Ecto neural progenitor cell (in vitro differentiated cells): Measurements from ENCODE around the gene BTBD18.

Experiments
- DNase-seq: peaks from one replicate; pipeline ENCODE4 v3.0.0-alpha.2; 2018; ENCODE audit warnings: low spot score

BTBD18 gene

DNA sequence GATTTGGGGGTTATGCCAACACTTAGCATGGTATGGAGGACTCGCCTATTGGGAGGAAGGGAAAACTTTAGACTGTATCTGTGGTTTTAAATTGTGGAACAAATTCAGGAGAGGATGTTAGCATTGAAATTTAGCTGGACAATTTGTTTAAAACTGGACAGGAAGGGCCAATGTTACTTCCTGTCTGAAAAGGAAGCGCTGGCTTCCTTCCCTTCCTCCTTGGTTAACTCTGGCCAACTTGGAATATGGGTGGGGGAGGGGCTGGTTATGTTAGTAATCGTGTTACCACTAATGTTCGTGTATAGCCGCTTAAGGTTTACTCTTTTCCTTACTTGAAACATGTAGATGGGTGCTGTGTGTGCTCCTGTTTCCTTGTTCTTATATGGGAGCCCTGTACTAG is 23.9 kb upstream of the BTBD18 start:
- no peak for DNase-seq

GRCh38 chr11:57773026-57773598 is 21.5 kb upstream of the BTBD18 start:
- DNase-seq = no peak

DNA sequence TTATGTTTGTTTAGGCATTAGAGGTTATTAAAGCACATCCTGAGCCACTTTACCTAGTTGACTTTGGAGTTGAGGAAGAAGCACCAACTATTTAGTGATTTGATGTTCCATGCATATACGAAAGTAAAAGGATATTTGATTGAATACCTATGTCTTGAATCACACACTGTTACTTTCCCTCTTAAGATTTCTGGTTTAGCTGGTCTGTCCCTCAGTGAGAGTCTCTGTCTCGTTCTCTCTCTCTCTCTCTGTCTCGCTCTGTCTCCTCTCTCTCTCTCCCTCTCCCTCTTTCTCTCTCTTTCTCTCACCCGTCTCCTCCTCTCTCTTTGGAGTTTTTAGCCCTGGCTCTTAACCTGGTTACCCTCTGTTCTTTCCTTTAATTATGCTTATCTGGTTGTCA is 20.9 kb upstream of the BTBD18 start:
- no peak for DNase-seq

DNA sequence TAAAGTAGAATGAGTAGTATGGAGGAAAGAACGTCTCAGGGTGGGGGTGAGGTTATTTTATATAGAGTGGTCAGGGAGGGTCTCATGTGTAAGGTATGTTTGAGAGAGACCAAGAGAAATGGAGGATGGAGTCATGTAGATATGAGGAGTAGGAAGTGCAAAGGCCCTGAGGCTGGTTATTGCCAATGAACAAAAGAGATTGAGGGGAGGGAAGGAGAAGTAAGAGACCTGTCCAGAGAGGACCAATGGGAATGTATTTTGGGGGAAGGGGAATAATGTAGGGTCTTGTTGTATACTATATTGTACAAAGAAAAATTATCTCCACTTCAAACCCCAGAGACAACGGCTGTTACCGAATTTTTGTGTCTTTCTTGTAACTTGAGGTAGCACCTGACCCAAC is 19.7 kb upstream of the BTBD18 start:
- no peak for DNase-seq

- no peak for DNase-seq
These were observed 19.2 kb upstream of the BTBD18 start for GRCh38 chr11:57770793-57771192.

- DNase-seq = no peak
These were observed 13.4 kb upstream of the BTBD18 start for GRCh38 chr11:57764972-57765371.

DNA sequence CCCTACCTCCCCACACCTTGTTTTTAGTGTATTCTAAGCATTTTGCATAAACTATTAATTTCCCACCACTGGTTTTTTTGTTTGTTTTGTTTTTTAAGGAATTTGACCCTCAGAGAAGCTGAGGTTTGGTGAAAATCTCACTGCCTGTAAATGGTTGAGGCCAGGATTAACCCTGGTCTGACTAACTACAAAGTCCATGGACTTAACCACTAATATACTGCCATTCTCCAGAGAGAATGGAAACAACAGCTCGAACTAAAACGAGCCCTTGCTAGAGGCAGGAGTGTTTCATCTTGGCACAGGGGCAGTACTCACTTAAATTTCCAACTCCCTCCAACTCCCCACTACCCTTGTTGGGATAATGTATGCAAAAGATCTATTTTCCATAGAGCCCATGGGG is 12.9 kb upstream of the BTBD18 start:
- no peak for DNase-seq

DNA sequence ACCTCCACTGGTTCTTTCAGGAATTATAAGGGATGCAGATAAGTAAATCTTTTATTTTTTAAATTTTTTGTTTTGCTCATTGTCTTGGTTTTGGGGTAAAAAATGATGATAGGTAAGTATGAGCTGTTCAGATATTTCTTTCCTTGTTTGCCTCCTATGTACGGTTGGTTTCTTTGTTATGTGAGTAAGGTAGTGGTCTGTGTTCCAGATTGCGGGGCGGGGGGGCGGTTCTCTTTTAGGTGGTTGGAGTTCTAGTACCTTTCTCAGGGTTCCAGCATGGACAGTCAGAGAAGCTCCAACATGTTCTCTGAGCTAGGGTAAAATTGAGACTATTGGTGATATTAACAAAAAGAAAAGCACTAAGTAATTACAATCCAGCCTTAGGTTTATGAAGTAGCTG is 12.4 kb upstream of the BTBD18 start:
- DNase-seq = no peak

GRCh38 chr11:57763568-57763967 is 11.9 kb upstream of the BTBD18 start:
- DNase-seq = no peak

- DNase-seq = no peak
These were observed 10.7 kb upstream of the BTBD18 start for GRCh38 chr11:57762235-57762861.

DNA sequence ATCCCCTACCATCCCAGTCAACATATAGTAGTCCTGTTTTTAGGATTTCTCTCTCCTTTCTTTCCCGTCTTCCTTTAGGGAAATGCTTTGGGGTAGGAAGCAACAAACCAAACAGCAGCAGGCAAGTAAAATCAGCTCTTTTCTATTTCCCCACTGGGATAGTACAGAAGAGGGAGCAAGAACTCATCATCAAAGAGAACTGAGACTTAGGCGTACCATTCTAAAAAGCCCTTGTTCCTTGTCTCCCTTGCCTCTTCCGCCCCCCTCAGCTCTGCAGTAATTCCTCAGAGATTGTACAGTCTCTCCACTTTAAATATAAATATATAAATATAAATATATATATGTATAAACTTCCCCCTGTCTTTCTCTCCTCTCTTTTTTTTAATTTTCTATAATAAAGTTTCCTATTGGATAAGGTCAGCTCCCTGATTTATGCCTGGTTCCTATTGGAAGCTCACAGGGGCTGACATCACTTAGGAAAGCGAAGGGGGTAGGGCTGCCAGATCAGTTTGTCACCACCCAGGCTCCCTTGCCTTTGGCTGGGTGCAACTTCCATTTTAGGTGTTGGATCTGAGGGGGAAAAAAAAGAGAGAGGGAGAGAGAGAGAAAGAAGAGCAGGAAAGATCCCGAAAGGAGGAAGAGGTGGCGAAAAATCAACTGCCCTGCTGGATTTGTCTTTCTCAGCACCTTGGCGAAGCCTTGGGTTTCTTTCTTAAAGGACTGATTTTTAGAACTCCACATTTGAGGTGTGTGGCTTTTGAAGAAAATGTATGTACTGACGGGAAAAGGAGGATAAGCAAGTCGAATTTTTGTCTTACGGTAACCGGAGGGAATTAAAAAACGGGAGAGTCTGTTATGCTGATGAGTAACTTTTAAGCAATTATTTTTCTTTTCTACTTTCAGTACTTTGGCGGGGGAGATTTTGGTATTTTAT is 9.9 kb upstream of the BTBD18 start, which contains the start of gene CTNND1:
Gene CTNND1 (plus strand): TSS at position 502 of the 934 bp plus-strand sequence. CDS start 29,677 bp downstream, outside the sequence.
- peak; percentile 85 for DNase-seq

DNA sequence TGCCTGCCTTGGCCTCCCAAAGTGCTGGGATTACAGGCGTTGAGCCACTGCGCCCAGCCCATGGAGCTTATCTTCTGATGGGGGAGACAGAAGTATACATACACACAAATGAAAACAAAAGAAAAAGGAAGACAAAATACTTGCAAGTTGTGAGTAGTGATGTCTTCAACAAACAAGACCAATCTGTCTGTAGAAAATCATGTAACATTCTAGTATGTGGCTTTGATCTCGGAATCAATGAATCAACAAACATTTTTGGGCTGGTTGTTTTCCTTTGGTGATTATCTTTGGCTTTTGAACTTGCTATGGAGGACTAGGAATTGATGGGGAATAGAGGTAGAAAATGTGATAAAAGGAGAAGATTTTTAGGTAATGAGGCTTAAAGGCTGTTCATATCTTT is 6.6 kb upstream of the BTBD18 start:
- DNase-seq = no peak

GRCh38 chr11:57752954-57753353 is 1.3 kb upstream of the BTBD18 start:
- no peak for DNase-seq

GRCh38 chr11:57751176-57751575 is 443 bp downstream of the BTBD18 start:
- DNase-seq = no peak

- DNase-seq = no peak
These were observed 4.7 kb downstream of the BTBD18 start for GRCh38 chr11:57746920-57747319.

DNA sequence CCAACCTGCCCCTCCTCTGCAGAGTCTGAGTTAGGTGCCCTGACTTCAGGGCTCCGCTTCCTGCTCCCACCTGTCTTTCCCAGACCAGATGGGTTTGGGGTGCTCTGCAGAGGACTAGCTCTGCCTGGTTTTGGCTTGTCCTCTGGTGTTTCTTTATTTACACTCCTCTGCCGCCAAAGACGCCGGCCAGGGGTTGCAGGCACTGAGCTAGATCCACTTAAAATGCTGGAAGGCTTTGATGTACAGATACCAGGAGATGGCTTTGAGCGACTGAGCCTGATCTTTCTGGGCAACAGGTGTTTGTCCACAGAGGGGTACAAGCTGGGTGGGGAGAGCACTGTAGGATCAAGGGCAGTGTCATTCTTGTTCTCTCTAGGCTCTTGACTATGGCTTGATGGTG is 6.4 kb downstream of the BTBD18 start:
- DNase-seq = no peak

DNA sequence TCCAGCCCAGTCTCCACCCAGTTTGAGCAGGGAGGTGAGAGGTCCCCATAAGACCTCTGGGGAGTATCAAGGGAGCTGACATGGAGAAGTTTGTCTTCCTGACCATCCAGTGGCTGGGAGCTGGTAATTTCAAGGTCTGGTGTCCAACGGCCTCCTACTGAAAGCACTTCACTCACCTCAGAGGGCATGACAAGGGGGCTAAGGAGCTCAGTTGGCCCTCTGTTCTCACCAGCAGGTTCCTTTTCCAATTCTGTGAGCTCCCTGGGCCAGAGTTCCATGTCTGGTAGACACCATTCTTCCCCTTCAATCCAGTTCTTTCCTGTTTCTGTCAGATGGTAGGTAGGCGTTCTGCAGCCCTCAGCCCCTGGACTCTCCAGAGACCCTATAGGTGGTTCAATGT is 7.3 kb downstream of the BTBD18 start:
- DNase-seq = no peak

DNA sequence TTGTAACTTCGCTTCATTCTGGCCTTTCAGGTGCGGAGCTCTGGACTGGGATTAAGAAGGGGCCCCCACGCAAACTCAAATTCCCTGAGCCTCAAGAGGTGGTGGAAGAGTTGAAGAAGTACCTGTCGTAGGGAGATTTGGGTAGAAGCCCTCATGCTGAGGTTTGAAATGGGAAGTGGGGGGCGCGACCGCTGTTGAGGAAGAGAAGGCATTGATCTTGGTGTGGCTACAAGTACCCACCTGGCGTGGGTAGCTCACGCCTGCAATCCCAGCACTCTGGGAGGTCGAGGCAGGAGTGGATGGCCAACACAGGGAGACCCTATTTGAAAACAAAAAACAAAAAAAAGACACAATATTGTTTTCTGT is 9.5 kb downstream of the BTBD18 start:
- no peak for DNase-seq

GRCh38 chr11:57741132-57742086 is 10.2 kb downstream of the BTBD18 start, which contains the start of gene SELENOH:
SELENOH (plus strand) TSS chr11:57741491; CDS start chr11:57741596, 105 bp downstream.
- peak; percentile 98 for DNase-seq

GRCh38 chr11:57735619-57736298 is 15.9 kb downstream of the BTBD18 start:
- no peak for DNase-seq

GRCh38 chr11:57732661-57733060 is 19.0 kb downstream of the BTBD18 start:
- no peak for DNase-seq
